DND-41 (cell line): ENCODE data around the gene SUSD6.

Source experiments
- ATAC-seq: fragments of 200-7000 bp; cut with Tn5 transposase; 3 replicates; pipeline ENCODE4 v1.9.1; 2021; ENCODE audit warnings: low read depth; ENCODE audit not compliant: insufficient read depth
- DNase-seq: peaks from one replicate; pipeline ENCODE4 v3.0.0-alpha.2; 2020
- H2AFZ ChIP-seq: 2 replicates; pipeline ENCODE4 v1.6.0; 2012; ENCODE audit warnings: low read depth, low read length
- H3K27ac ChIP-seq: 2 replicates; pipeline ENCODE4 v1.5.1; 2012; ENCODE audit warnings: low read length, inconsistent platforms
- H3K27me3 ChIP-seq: fragments of 200-600 bp; sonication (generic); 2 replicates; pipeline ENCODE4 v1.6.0; 2012; ENCODE audit warnings: low read length, mild to moderate bottlenecking, inconsistent platforms; ENCODE audit not compliant: insufficient read depth, poor library complexity
- H3K36me3 ChIP-seq: 2 replicates; pipeline ENCODE4 v1.5.1; 2012; ENCODE audit warnings: low read length, inconsistent platforms; ENCODE audit not compliant: insufficient read depth
- H3K4me1 ChIP-seq: 2 replicates; pipeline ENCODE4 v1.5.1; 2012; ENCODE audit warnings: mild to moderate bottlenecking, low read length; ENCODE audit not compliant: insufficient read depth
- H3K4me2 ChIP-seq: 2 replicates; pipeline ENCODE4 v1.6.0; 2012; ENCODE audit warnings: mild to moderate bottlenecking, moderate library complexity, low read length, inconsistent platforms; ENCODE audit not compliant: insufficient read depth
- H3K4me3 ChIP-seq, 2 experiments: fragments of 200-600 bp in 1 of 2; shearing (Covaris generic) in 1 of 2; 2 replicates each; pipeline ENCODE4 v1.5.1; 2012 to 2016; ENCODE audit warnings: inconsistent platforms in 2 of 2, low read length in 2 of 2, mild to moderate bottlenecking in 2 of 2, low read depth in 1 of 2, moderate library complexity in 1 of 2
- H3K79me2 ChIP-seq: 2 replicates; pipeline ENCODE4 v1.6.0; 2012; ENCODE audit warnings: low read length, inconsistent platforms; ENCODE audit not compliant: insufficient read depth
- H3K9ac ChIP-seq: 2 replicates; pipeline ENCODE4 v1.6.0; 2012; ENCODE audit warnings: low read depth, mild to moderate bottlenecking, inconsistent platforms, low read length, moderate library complexity
- H3K9me3 ChIP-seq: 2 replicates; pipeline ENCODE4 v1.5.1; 2012; ENCODE audit warnings: low read length, moderate library complexity, mild to moderate bottlenecking, inconsistent platforms; ENCODE audit not compliant: insufficient read depth, severe bottlenecking
- H4K20me1 ChIP-seq: 2 replicates; pipeline ENCODE4 v1.6.0; 2012; ENCODE audit warnings: low read length; ENCODE audit not compliant: insufficient read depth
- CTCF ChIP-seq: IDR thresholded peaks from 2 replicates; pipeline ENCODE4 v1.5.1; 2012; ENCODE audit warnings: borderline replicate concordance, low read length, moderate library complexity, mild to moderate bottlenecking; ENCODE audit not compliant: poor library complexity, severe bottlenecking; ENCODE audit errors: extremely low read depth
- EZH2 ChIP-seq: IDR thresholded peaks from 3 replicates; pipeline ENCODE4 v1.6.1; 2012; ENCODE audit warnings: borderline replicate concordance, low read depth, mild to moderate bottlenecking, moderate library complexity, low read length, inconsistent platforms; ENCODE audit not compliant: severe bottlenecking

The SUSD6 gene

GRCh38 chr14:69624136-69624535 is 12.7 kb downstream of the SUSD6 start:
- ATAC-seq (no peak), DNase-seq (no peak)
- Histone ChIP-seq H3K9ac (no peak overlapping the region), H3K36me3 (no peaks in the 10 kb centered on the region), H3K27me3 (no peaks in the 10 kb centered on the region), H3K9me3 (no peaks in the 10 kb centered on the region), H2AFZ (no peak overlapping the region), H3K79me2 (peaks cover 59% of the 10 kb centered on the region), H3K27ac (peak overlapping the region; percentile 70), H3K4me1 (peaks cover 46% of the 10 kb centered on the region), H3K4me3 (no peak overlapping the region), H4K20me1 (no peaks in the 10 kb centered on the region), H3K4me2 (peak overlapping the region; percentile 26; the same call in 1 of the 2 replicates)
- no peak for TF ChIP-seq EZH2
- no peak for TF ChIP-seq CTCF

DNA sequence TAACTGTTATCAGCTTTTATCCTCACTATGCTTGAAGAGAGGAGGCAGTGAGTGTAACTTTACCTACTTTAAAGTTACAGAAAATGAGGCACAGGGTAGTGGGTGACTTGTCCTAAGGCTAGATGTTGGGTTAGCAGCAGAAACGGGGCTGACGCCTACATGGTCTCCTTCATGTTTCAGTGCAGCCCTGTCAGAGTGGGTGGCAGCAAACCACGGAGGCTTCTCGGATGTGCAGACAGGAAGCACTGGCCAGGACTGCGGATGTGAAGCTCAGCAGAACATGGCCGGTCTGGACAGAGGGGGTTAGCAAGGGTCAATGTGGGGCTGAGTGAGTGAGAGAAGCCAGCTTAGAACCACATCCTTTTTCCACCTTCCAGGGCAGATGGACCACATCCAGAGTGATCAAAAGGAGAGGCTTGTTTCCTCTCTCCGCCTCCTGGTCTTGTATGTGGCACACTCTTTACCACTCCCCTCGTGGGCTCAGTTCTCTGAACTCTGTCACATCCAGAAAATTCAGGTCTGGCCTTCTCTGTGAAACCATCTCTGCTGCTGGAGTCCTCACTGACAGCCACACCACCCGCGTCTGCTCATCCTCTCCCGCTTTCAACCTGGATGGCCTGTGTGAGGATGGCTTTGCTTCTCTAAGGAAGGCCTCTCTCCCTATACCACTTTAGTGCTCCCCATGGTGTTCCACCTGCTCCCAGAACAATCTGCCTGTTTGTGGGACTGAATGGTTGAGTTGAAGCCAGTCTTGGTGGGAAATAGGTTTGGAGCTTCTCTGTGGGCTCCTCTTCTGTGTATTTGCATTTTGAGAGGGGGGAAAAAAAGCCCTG is 14.1 kb downstream of the SUSD6 start:
- peak; percentile 90 for ATAC-seq
- DNase-seq = peak; percentile 78
- H3K27ac ChIP-seq = peak overlapping the region; percentile 82
- peak overlapping the region; percentile 83 for H2AFZ ChIP-seq
- H3K27me3 ChIP-seq = no peaks in the 10 kb centered on the region
- peak overlapping the region in 1 of 2 experiments; percentile 50; a peak in 2 of 4 replicates for H3K4me3 ChIP-seq
- peaks cover 46% of the 10 kb centered on the region for H3K4me1 ChIP-seq
- H3K9me3 ChIP-seq = no peaks in the 10 kb centered on the region
- H3K9ac ChIP-seq = peak overlapping the region; percentile 41
- no peak for TF ChIP-seq CTCF
- TF ChIP-seq EZH2 = no peak
- peaks cover 52% of the 10 kb centered on the region for H3K79me2 ChIP-seq
- no peaks in the 10 kb centered on the region for H3K36me3 ChIP-seq
- H4K20me1 ChIP-seq = no peaks in the 10 kb centered on the region
- H3K4me2 ChIP-seq = peak overlapping the region; percentile 76

- DNase-seq (no peak), ATAC-seq (no peak)
- no peak for TF ChIP-seq EZH2
- no peak for TF ChIP-seq CTCF
- Histone ChIP-seq H3K79me2 (peaks cover 47% of the 10 kb centered on the region), H3K27me3 (no peaks in the 10 kb centered on the region), H4K20me1 (no peaks in the 10 kb centered on the region; the same call in 1 of the 2 replicates), H3K9ac (peak overlapping the region; percentile 41), H2AFZ (peak overlapping the region; percentile 83), H3K27ac (peak overlapping the region; percentile 82), H3K9me3 (no peaks in the 10 kb centered on the region), H3K36me3 (no peaks in the 10 kb centered on the region), H3K4me3 (peak overlapping the region in 1 of 2 experiments; percentile 50; a peak in 2 of 4 replicates), H3K4me1 (peaks cover 46% of the 10 kb centered on the region), H3K4me2 (peak overlapping the region; percentile 76)
Measured at GRCh38 chr14:69626132-69626500, 14.7 kb downstream of the SUSD6 start.
